Measurements from ENCODE around the gene BET1L. TPM values are rescaled to one million over a fixed set of nuclear protein-coding genes. Genes with fewer than 3 reads are reported as not detected.
"Not testable (repeated sequence)": the region's sequence is repeated elsewhere in the genome, so short reads cannot be mapped to it uniquely, and the experiment has no call there.

Gene BET1L
- total RNA-seq, 1 donor: 16.2 TPM

DNA sequence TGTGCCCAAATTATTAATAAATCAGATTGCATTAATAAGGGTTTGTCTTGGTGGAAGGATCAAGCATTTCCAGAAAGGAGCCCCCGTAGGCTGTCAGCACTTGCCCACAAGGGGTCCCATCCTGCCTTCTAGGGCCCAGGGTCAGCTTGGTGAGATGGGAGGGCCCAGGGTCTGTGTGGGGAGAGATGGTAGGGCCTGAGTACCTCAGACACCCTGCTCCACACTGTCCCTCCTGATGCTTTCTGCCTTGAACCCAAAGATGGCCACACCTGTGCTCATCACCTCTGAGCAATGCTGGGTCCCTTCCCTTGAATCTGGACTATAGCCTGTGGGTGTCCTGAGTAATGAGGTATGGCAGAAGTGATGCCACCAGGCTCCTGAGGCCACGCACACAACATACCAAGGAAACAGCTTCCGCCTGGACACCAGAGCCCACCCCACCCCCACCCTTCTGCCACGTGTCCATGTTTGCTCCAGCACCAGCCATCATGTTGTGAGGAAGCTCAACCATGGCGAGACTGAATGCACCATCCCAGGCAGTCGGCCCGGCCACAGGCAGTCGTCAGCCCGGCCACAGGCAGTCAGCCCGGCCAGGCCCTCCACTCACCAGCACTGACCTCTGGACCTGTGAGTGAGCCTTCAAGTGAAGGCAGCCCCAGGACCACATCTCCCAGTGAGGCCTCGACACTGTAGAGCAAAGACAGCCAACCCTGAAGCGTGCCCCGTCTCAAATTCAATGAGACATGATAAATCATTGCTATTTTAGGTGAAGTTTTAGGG is 6.8 kb downstream of the BET1L start:
- TF ChIP-seq CTCF (IDR thresholded peaks at IDR 0.05; ENCODE audit: insufficient read depth, low read length): no peak
- DNase-seq (ENCODE audit: low read depth): no peak
- H3K4me3 ChIP-seq (ENCODE audit: low read depth, low read length): no peak overlapping the region

DNA sequence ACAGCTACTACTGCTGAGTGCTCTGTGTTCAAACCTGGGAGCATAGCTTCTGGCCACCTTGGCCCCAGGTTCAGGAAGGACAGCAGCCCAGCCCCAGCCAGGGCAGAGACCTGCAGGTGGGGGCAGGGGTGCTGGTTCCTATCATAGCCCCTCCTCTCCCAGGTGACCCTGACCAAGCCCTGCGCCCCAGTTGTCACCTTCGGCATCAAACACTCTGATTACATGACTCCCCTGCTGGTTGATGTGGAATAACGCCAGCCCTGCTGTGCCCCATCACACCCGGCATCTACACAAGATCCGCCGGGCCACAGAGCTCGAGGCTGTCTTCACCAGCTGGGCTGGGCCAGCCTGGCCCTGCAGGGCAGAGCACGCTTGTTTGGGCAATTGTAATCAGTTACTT is 7.4 kb downstream of the BET1L start:
- DNase-seq (ENCODE audit: low read depth): no peak
- TF ChIP-seq CTCF (IDR thresholded peaks at IDR 0.05; ENCODE audit: insufficient read depth, low read length): no peak
- no peak overlapping the region for H3K4me3 ChIP-seq (ENCODE audit: low read depth, low read length)

- no peak for TF ChIP-seq CTCF (IDR thresholded peaks at IDR 0.05; ENCODE audit: insufficient read depth, low read length)
- no peak for DNase-seq (ENCODE audit: low read depth)
These were observed 8.1 kb downstream of the BET1L start for GRCh38 chr11:199004-199581.

DNA sequence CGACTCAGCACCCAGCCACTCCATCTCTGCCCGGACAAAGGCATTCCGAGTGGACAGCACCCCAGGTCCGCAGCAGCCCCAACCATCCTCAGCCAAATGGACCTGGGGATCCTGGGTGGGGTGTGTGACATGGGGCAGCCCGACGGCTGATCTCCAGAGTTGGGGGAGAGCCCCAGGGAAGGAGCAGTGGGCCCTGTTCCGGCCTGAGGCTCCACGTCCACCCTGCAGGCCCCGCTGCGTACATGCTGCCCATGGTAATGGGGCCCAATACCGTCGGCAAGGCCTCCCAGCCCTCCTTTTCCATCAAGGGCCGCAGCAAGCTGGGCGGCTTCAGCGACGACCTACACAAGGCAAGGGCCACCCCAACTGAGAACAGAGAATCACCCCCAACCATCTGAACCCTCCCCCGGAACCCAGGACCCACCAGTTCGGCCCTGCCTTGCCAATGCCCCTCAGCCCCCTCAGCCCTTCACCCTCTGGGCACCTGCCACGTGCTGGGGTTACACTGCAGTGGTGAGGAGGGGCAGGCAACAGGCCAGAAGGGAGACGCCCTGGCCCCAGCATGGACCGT is 8.9 kb downstream of the BET1L start:
- no peak overlapping the region for H3K4me3 ChIP-seq (ENCODE audit: low read depth, low read length)
- TF ChIP-seq CTCF (IDR thresholded peaks at IDR 0.05; ENCODE audit: insufficient read depth, low read length): no peak
- DNase-seq (ENCODE audit: low read depth): no peak

More at GRCh38 chr11:199004-199581, 8.1 kb downstream of the BET1L start:
- H3K4me3 ChIP-seq (ENCODE audit: low read depth, low read length): no peak overlapping the region

DNA sequence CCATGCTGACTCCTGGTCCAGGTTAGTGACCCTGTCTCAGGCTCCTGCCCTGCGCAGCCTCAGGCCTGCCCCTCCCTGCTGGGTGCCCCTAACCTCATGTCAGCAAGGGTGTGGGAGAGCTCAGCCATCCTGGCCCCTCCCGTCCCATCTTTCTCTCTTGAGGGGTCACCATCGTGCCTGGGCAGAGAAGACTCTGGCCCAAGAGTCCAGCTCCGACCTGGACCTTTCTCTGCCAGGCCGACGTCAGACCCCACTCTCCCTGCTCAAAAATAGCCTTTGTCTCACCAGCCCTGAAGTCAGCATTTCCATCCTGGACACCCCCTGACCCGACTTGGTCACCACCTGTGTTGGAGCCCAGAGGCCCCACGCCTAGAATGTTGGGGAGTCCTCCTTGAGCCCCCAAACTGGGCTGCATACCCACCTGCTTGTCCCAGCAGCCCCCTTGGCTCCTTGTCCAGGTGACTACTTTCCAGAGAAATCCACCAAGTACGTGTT is 9.4 kb downstream of the BET1L start:
- no peak overlapping the region for H3K4me3 ChIP-seq (ENCODE audit: low read depth, low read length)
- no peak for DNase-seq (ENCODE audit: low read depth)
- no peak for TF ChIP-seq CTCF (IDR thresholded peaks at IDR 0.05; ENCODE audit: insufficient read depth, low read length)

GRCh38 chr11:196786-197731 is 10.1 kb downstream of the BET1L start:
- no peak for DNase-seq (ENCODE audit: low read depth)
- H3K4me3 ChIP-seq (ENCODE audit: low read depth, low read length): no peak overlapping the region
- no peak for TF ChIP-seq CTCF (IDR thresholded peaks at IDR 0.05; ENCODE audit: insufficient read depth, low read length)

DNA sequence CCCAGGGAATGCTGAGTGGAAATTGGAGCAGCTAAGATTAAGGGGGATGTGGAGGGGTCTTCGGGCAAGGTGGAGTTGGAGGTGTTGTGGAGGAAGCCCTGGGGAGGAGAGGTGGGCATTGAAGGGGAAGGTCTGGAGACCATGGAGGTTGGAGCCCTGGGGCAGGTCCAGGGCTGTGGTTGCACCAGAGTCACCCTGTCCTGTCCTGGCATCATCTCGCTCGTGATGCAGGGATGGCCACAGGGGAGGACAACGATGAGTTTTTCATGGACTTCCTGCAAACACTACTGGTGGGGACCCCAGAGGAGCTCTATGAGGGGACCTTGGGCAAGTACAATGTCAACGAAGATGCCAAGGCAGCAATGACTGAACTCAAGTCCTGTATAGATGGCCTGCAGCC is 13.7 kb downstream of the BET1L start:
- not testable (repeated sequence) for DNase-seq (ENCODE audit: low read depth); H3K4me3 ChIP-seq (ENCODE audit: low read depth, low read length)

DNA sequence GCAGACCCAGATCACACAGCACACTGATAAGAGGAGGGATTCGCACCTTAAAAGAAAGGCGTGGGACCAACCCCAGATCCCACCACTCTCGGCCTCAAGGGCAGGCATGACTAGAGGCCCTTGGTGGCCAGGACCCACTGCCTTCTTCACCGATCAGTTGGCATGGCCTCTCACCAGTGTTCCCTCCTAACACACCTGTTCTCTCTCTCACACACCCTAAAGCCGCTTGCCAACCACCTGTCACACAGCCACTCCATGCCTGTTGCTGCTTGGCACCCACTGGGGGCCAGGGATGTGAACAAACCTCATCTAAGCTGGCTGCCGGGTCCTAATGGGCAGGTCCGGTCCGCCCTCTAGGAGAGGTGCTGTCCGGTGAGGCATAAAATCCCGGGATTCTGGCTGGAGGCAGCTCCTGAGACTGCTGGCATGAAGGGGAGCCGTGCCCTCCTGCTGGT is 14.5 kb downstream of the BET1L start, which contains the start of gene SCGB1C1:
Gene SCGB1C1, plus strand, starts transcription at position 405 of the 455 bp plus-strand sequence. Its CDS starts 22 bp downstream, at position 427.
- not testable (repeated sequence) for H3K4me3 ChIP-seq (ENCODE audit: low read depth, low read length); DNase-seq (ENCODE audit: low read depth)
